Karpas-422 (cell line): ENCODE measurements around the gene VAC14. TPM values are rescaled to one million over a fixed set of nuclear protein-coding genes. Genes with fewer than 3 reads are reported as not detected.

Experiments
- DNase-seq: peaks from one replicate; pipeline ENCODE4 v3.0.0-alpha.2; 2015
- H2AFZ ChIP-seq: fragments of 200-600 bp; sonication (generic); 2 replicates; pipeline ENCODE4 v1.6.1; 2014; ENCODE audit warnings: antibody characterized with exemption, low read length, mixed read lengths
- H3K27ac ChIP-seq: fragments of 200-600 bp; sonication (generic); 2 replicates; pipeline ENCODE4 v1.5.1; 2014; ENCODE audit warnings: mild to moderate bottlenecking, low read length, moderate library complexity
- H3K27me3 ChIP-seq: fragments of 200-600 bp; sonication (generic); 2 replicates; pipeline ENCODE4 v1.6.1; 2014; ENCODE audit warnings: low read length, mixed read lengths
- H3K36me3 ChIP-seq: fragments of 200-600 bp; sonication (generic); 2 replicates; pipeline ENCODE4 v1.6.1; 2014; ENCODE audit warnings: low read length, mixed read lengths; ENCODE audit not compliant: insufficient read depth
- H3K4me1 ChIP-seq: fragments of 200-600 bp; sonication (generic); 2 replicates; pipeline ENCODE4 v1.6.1; 2014; ENCODE audit warnings: mild to moderate bottlenecking, low read length, mixed read lengths
- H3K4me2 ChIP-seq: fragments of 200-600 bp; sonication (generic); 2 replicates; pipeline ENCODE4 v1.6.1; 2014; ENCODE audit warnings: low read length, low read depth, mild to moderate bottlenecking; ENCODE audit not compliant: poor library complexity, severe bottlenecking
- H3K4me3 ChIP-seq: fragments of 200-600 bp; sonication (generic); 2 replicates; pipeline ENCODE4 v1.5.1; 2014; ENCODE audit warnings: mild to moderate bottlenecking, antibody characterized with exemption, low read length, mixed read lengths
- H3K79me2 ChIP-seq: fragments of 200-600 bp; sonication (generic); 2 replicates; pipeline ENCODE4 v1.6.1; 2014; ENCODE audit warnings: mild to moderate bottlenecking, low read length, mixed read lengths
- H3K9ac ChIP-seq: fragments of 200-600 bp; sonication (generic); 2 replicates; pipeline ENCODE4 v1.6.0; 2014; ENCODE audit warnings: low read length
- H3K9me2 ChIP-seq: fragments of 200-600 bp; sonication (generic), shearing (Covaris generic); replicated peaks from 2 replicates; pipeline ENCODE4 v1.6.0; 2014; ENCODE audit warnings: mild to moderate bottlenecking, low read length, moderate library complexity; ENCODE audit not compliant: insufficient read depth
- H3K9me3 ChIP-seq: fragments of 300-700, 200-600 bp; sonication (generic); 2 replicates; pipeline ENCODE4 v1.6.1; 2014; ENCODE audit warnings: low read length, mixed read lengths
- H4K20me1 ChIP-seq: fragments of 200-600 bp; sonication (generic); 2 replicates; pipeline ENCODE4 v1.6.1; 2014; ENCODE audit warnings: mild to moderate bottlenecking, antibody characterized with exemption, low read length, low read depth; ENCODE audit not compliant: insufficient read depth
- total RNA-seq: library from RNA; depleted of rRNA; stranded (reverse); fragments of >200 nt; shearing (Covaris generic); gene quantifications from 2 replicates; pipeline ENCODE4 v1.2.3, GENCODE V29; 2014; ENCODE audit warnings: low replicate concordance

Gene VAC14
- total RNA-seq, 1 experiment from 2014 or later: 39.1 TPM

- Histone ChIP-seq H3K79me2 (no peaks in the 10 kb centered on the region), H3K4me2 (no peak overlapping the region), H3K27me3 (no peaks in the 10 kb centered on the region), H4K20me1 (0 out of 2 replicates have a peak, but pooled peaks cover 3% of the 10 kb centered on the region), H3K9me2 (no peaks in the 10 kb centered on the region), H3K9me3 (no peaks in the 10 kb centered on the region), H2AFZ (no peak overlapping the region), H3K4me3 (no peak overlapping the region), H3K27ac (no peak overlapping the region), H3K36me3 (peaks cover 3% of the 10 kb centered on the region; the same call in 1 of the 2 replicates), H3K4me1 (no peaks in the 10 kb centered on the region), H3K9ac (no peak overlapping the region)
- DNase-seq: no peak
These were observed 35.5 kb downstream of the VAC14 start for GRCh38 chr16:70765491-70765890.

GRCh38 chr16:70764632-70765031 is 36.3 kb downstream of the VAC14 start:
- no peaks in the 10 kb centered on the region for H3K36me3 ChIP-seq
- H3K4me2 ChIP-seq: no peak overlapping the region
- no peaks in the 10 kb centered on the region for H3K27me3 ChIP-seq

GRCh38 chr16:70760221-70760620 is 40.7 kb downstream of the VAC14 start:
- H3K9ac ChIP-seq: no peak overlapping the region
- no peaks in the 10 kb centered on the region for H3K4me1 ChIP-seq
- H3K79me2 ChIP-seq: no peaks in the 10 kb centered on the region
- no peaks in the 10 kb centered on the region for H4K20me1 ChIP-seq
- H3K27ac ChIP-seq: no peak overlapping the region
- no peak for DNase-seq
- H3K9me2 ChIP-seq: no peaks in the 10 kb centered on the region
- H3K27me3 ChIP-seq: no peaks in the 10 kb centered on the region
- H2AFZ ChIP-seq: no peak overlapping the region
- H3K4me3 ChIP-seq: no peak overlapping the region
- no peaks in the 10 kb centered on the region for H3K36me3 ChIP-seq
- no peak overlapping the region for H3K4me2 ChIP-seq
- H3K9me3 ChIP-seq: no peaks in the 10 kb centered on the region

More at GRCh38 chr16:70764632-70765031, 36.3 kb downstream of the VAC14 start:
- Histone ChIP-seq H3K9me2 (no peaks in the 10 kb centered on the region), H3K79me2 (no peaks in the 10 kb centered on the region), H2AFZ (no peak overlapping the region), H3K9me3 (no peaks in the 10 kb centered on the region), H3K4me3 (no peak overlapping the region), H3K4me1 (no peaks in the 10 kb centered on the region), H3K9ac (no peak overlapping the region), H4K20me1 (no peaks in the 10 kb centered on the region), H3K27ac (no peak overlapping the region)
- no peak for DNase-seq

- H3K79me2 ChIP-seq: no peaks in the 10 kb centered on the region
- H3K36me3 ChIP-seq: no peaks in the 10 kb centered on the region
These were observed 41.3 kb downstream of the VAC14 start for GRCh38 chr16:70759666-70760065.

DNA sequence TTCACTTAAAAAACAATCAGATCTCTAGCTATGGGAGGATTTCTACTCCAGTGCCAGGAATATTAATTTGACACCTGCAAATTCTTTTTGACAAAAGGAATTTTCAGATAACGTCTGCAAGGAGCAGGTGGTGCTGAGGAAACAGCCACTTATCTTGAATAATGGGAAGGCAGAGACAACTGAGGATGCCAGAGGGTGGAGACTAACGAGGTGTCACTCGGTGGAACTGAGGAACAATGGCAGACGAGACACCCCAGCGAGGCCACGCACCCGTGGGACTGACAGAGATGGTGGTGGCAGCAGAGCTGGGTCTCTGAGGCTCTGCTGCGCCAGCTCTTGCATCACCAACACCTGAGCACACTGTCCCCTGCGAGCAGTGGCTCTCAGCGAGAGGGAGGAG is 42.2 kb downstream of the VAC14 start:
- Histone ChIP-seq H2AFZ (no peak overlapping the region), H3K9me3 (no peaks in the 10 kb centered on the region), H3K27ac (no peak overlapping the region), H3K9me2 (no peaks in the 10 kb centered on the region), H3K27me3 (no peaks in the 10 kb centered on the region), H4K20me1 (no peaks in the 10 kb centered on the region), H3K36me3 (no peaks in the 10 kb centered on the region), H3K9ac (no peak overlapping the region), H3K4me3 (no peak overlapping the region), H3K79me2 (no peaks in the 10 kb centered on the region), H3K4me1 (no peaks in the 10 kb centered on the region), H3K4me2 (no peak overlapping the region)
- no peak for DNase-seq

More at GRCh38 chr16:70759666-70760065, 41.3 kb downstream of the VAC14 start:
- DNase-seq: no peak
- no peak overlapping the region for H2AFZ ChIP-seq
- no peak overlapping the region for H3K4me2 ChIP-seq
- H3K27me3 ChIP-seq: no peaks in the 10 kb centered on the region
- no peak overlapping the region for H3K4me3 ChIP-seq
- no peak overlapping the region for H3K27ac ChIP-seq
- no peaks in the 10 kb centered on the region for H4K20me1 ChIP-seq
- H3K9me3 ChIP-seq: no peaks in the 10 kb centered on the region
- H3K9ac ChIP-seq: no peak overlapping the region
- H3K4me1 ChIP-seq: no peaks in the 10 kb centered on the region
- no peaks in the 10 kb centered on the region for H3K9me2 ChIP-seq

DNA sequence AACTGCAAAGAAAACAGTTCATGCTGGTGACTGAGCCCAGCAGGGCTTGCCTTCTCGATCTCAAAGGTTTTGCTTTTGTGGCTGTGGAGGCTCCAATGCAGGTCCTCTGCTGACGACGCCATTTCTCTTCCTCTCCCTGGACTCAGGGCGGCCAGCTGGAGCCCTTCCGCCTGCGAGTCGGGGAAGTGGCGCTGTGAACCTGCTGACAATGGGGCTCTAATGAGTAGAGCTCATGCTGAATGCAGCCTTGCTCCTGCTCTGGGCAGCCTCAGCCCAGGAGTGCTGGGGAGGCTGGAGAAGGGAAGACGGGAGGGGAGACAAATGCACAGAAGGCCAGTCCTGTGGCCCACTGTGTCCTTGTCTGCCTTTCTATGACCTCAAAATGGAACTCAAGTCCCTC is 43.8 kb downstream of the VAC14 start:
- Histone ChIP-seq H3K79me2 (no peaks in the 10 kb centered on the region), H2AFZ (no peak overlapping the region), H3K9ac (no peak overlapping the region), H3K4me1 (no peaks in the 10 kb centered on the region), H3K9me3 (no peaks in the 10 kb centered on the region), H3K36me3 (no peaks in the 10 kb centered on the region), H4K20me1 (no peaks in the 10 kb centered on the region), H3K4me2 (no peak overlapping the region), H3K9me2 (no peaks in the 10 kb centered on the region), H3K27me3 (no peaks in the 10 kb centered on the region), H3K27ac (no peak overlapping the region), H3K4me3 (no peak overlapping the region)
- DNase-seq: no peak

- H3K4me1 ChIP-seq: no peaks in the 10 kb centered on the region; the same call in 1 of the 2 replicates
- no peaks in the 10 kb centered on the region for H3K9me3 ChIP-seq
- no peak overlapping the region for H3K4me3 ChIP-seq
- H3K9me2 ChIP-seq: no peaks in the 10 kb centered on the region
- H3K27me3 ChIP-seq: no peaks in the 10 kb centered on the region
- no peaks in the 10 kb centered on the region for H3K36me3 ChIP-seq
- H3K9ac ChIP-seq: no peak overlapping the region
- DNase-seq: no peak
- H3K27ac ChIP-seq: no peak overlapping the region
- no peaks in the 10 kb centered on the region for H3K79me2 ChIP-seq
- H2AFZ ChIP-seq: no peak overlapping the region
- no peaks in the 10 kb centered on the region for H4K20me1 ChIP-seq
- H3K4me2 ChIP-seq: no peak overlapping the region
These were observed 44.9 kb downstream of the VAC14 start for GRCh38 chr16:70756071-70756470.

GRCh38 chr16:70754851-70755600 is 45.9 kb downstream of the VAC14 start:
- H3K4me1 ChIP-seq: peaks cover 10% of the 10 kb centered on the region
- DNase-seq: no peak
- H3K27ac ChIP-seq: no peak overlapping the region
- H3K4me2 ChIP-seq: no peak overlapping the region
- H3K9me3 ChIP-seq: no peaks in the 10 kb centered on the region
- H3K4me3 ChIP-seq: no peak overlapping the region
- H3K27me3 ChIP-seq: no peaks in the 10 kb centered on the region
- no peaks in the 10 kb centered on the region for H3K79me2 ChIP-seq
- no peak overlapping the region for H3K9ac ChIP-seq
- no peaks in the 10 kb centered on the region for H3K36me3 ChIP-seq
- H3K9me2 ChIP-seq: no peaks in the 10 kb centered on the region
- H4K20me1 ChIP-seq: no peaks in the 10 kb centered on the region
- no peak overlapping the region for H2AFZ ChIP-seq
